NB4 (cell line): Measurements from ENCODE around the gene HIBADH.

Experiments used
- DNase-seq: peaks from one replicate; pipeline ENCODE4 v3.0.0; 2010; ENCODE audit warnings: low read depth
- H3K4me3 ChIP-seq: one replicate; pipeline ENCODE4 v1.5.1; 2011; ENCODE audit warnings: mild to moderate bottlenecking, low read depth, low read length, moderate library complexity
- CTCF ChIP-seq: IDR thresholded peaks from one replicate; pipeline ENCODE4 v1.5.1; 2012; ENCODE audit warnings: low read depth, low read length
- MAX ChIP-seq: IDR thresholded peaks from 2 replicates; pipeline ENCODE4 v1.6.1; 2011; ENCODE audit warnings: low read depth, low read length
- MYC ChIP-seq: IDR thresholded peaks from 2 replicates; pipeline ENCODE4 v1.6.1; 2011; ENCODE audit warnings: low read depth, low read length
- POLR2A ChIP-seq: IDR thresholded peaks from 2 replicates; pipeline ENCODE4 v1.6.1; 2011; ENCODE audit warnings: mild to moderate bottlenecking; ENCODE audit not compliant: insufficient read length; ENCODE audit errors: extremely low read depth

HIBADH gene

GRCh38 chr7:27617651-27618381 lies 44.9 kb downstream of the HIBADH start:
- TF ChIP-seq MYC (no peak; the same call in 1 of the 2 replicates), MAX (no peak), POLR2A (no peak), CTCF (no peak)
- peak; percentile 99 for DNase-seq
- H3K4me3 ChIP-seq: peak overlapping the region; percentile 25

- TF ChIP-seq MAX (no peak), CTCF (no peak), POLR2A (no peak), MYC (no peak)
- DNase-seq: peak; percentile 82
- peak overlapping the region; percentile 25 for H3K4me3 ChIP-seq
Observed at GRCh38 chr7:27616914-27617548, 45.7 kb downstream of the HIBADH start.

- H3K4me3 ChIP-seq: no peak overlapping the region
- TF ChIP-seq MYC (no peak), POLR2A (no peak), CTCF (no peak), MAX (no peak)
- DNase-seq: no peak
Observed at GRCh38 chr7:27616186-27616491, 46.5 kb downstream of the HIBADH start.

- H3K4me3 ChIP-seq: no peak overlapping the region
- no peak for TF ChIP-seq MYC
- TF ChIP-seq POLR2A: no peak
- no peak for TF ChIP-seq CTCF
- TF ChIP-seq MAX: peak; percentile 40; the same call in 1 of the 2 replicates
- DNase-seq: peak; percentile 76
Observed at GRCh38 chr7:27615420-27616185, 47.1 kb downstream of the HIBADH start.

- no peak for DNase-seq
- no peak overlapping the region for H3K4me3 ChIP-seq
- TF ChIP-seq MYC (no peak), CTCF (no peak), MAX (no peak), POLR2A (no peak)
Observed at GRCh38 chr7:27614095-27614494, 48.6 kb downstream of the HIBADH start.
